SW 1271 (cell line): ENCODE data around the gene CEPT1.
A peak's percentile ranks its signal among the peaks of the same experiment; 100 is the strongest.

Experiments used
- DNase-seq, 2 experiments: peaks; one replicate each; lab custom pipeline; 2025; lab: John Stamatoyannopoulos, UW

Gene CEPT1

DNA sequence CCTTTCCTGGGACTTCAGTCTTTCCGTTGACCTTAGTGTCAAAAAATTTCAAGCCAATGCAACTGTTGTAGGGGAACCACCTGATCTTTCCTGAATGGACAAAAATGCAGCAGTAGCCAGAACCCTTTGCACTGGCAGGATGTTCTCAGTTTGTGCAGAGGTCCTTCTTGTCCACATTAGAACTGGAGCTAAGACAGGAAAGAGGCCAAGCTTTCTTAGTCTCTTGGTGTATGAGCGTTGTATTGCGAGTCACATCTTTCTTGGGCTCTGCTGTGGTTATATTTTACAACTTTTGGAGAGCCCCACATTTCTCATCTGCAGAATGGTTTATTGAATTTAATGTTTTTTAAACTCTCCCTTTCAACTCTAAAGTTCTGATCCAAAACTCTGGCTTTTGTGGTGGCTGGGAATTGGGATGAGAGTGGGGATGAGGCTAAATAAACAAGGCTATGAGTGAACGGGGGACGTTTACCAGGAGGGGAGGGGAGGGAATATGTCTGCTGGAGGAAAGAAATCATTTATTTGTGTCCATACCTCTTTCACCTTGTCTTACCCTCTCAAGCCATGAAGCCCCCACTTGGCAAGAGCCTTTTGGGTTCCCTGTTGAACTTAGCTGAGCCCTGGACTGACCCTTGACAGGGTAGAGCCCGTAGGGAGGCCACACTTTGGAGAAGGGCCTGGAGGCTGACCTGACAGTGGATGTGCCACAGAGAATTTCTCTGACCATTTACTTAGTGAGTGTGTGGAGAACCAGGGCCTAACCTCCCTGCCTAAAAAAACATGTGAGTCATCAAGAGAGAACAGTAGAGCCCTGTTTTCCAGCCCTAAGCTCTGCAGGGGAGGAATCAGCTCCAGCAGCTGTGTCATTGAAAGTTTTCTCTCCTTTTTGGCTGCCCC, 88.1 kb downstream of the CEPT1 start:
- peak in 1 of 2 experiments; percentile 35 for DNase-seq

DNA sequence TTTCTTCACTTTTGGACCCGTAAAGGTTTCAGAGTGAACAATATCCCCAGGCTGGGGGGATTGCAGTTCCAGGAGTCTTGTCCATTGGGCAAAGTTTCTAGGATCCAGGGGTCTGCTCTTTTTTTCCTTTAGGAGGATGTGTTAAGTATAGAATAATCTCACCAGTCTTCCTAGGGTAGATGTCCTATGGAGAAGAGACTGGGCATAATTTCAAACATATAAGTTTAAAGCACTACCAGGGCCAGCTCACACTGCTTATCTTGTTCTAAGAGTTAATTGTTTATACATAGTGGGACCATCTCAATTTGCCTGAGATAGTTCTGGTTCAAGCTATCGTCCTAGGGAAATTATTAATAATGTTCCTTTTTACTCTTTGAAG, 88.7 kb downstream of the CEPT1 start:
- no peak for DNase-seq

DNA sequence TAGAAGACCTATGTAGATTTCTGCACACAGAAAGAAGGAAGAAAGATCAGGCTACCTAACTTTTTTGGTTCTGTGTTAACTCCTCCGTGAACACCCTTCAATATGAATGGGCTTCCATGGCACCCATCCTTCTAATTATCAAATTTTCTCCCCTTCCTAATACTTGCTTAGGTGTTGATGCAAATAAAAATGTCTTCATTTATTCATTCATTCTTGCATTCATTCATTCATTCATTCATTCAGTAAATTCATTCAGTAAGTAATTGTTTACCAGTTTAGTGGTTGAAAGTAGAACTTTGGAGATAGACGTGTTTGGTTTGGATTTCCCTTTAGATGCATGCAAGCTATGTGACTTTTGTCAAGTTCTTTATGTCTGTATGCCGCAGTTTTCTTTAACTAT, 92.1 kb downstream of the CEPT1 start:
- no peak for DNase-seq

DNA sequence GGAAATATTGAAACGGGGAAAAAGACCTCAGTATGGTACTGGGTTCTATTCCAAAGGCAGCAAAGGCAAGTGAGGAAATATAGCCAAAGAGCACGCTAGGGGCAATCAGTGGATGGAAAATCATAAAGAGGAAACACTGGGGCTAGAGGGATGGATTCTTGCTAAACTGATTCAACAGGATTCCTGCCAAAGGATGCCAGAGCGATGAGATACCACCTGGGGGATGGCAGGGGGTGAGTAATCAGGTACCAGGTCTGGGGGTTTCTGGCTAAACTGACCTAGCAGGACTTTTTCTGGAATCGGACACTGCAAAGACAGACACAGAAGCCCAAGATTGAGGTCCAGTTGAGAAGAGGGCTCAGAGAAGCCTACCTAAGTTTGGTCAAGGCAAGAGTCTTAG, 94.2 kb downstream of the CEPT1 start:
- DNase-seq = no peak
